Measurements from ENCODE around the gene NEU1.

GRCh38 chr6:31815025-31815838 lies 47.4 kb downstream of the NEU1 start, which contains the start of the genes HSPA1A and HSPA1L:
- no peak for TF ChIP-seq GATA2 (IDR thresholded peaks at IDR 0.05; ENCODE audit: low read depth, low read length)
- no peak for TF ChIP-seq GATA3 (IDR thresholded peaks at IDR 0.05; ENCODE audit: low read depth, low read length)
